CD14-positive monocyte (primary cell): Measurements from ENCODE around the gene NAT16. TPM values are rescaled to one million over a fixed set of nuclear protein-coding genes. Genes with fewer than 3 reads are reported as not detected.

Source experiments
- DNase-seq, 3 donors: peaks; one replicate each; pipeline ENCODE4 v3.0.0-alpha.2; 2011 to 2022
- H2AFZ ChIP-seq: 2 replicates; pipeline ENCODE4 v1.6.0; 2012; ENCODE audit warnings: mild to moderate bottlenecking, low read depth, low read length, inconsistent platforms; ENCODE audit not compliant: insufficient read depth, poor library complexity, severe bottlenecking
- H3K27ac ChIP-seq, 2 donors: 1 replicate in 1 of 2; 2 replicates in 1 of 2; pipeline ENCODE4 v1.5.1; 2012 to 2013; ENCODE audit warnings: low read length in 2 of 2, control low read depth in 1 of 2, inconsistent platforms in 1 of 2, low read depth in 1 of 2, mild to moderate bottlenecking in 1 of 2
- H3K27me3 ChIP-seq, 2 donors: one replicate each; pipeline versions ENCODE4 v1.6.0 to v1.6.1; 2011 to 2013; ENCODE audit warnings: low read length in 2 of 2; ENCODE audit not compliant: control insufficient read depth in 2 of 2, insufficient read depth in 2 of 2
- H3K36me3 ChIP-seq, 2 donors: replicated peaks in 1 of 2; 1 replicate in 1 of 2; 2 replicates in 1 of 2; pipeline versions ENCODE4 v1.5.1 to v1.6.1; 2012 to 2013; ENCODE audit warnings: low read length in 2 of 2, control low read depth in 1 of 2, inconsistent platforms in 1 of 2, mild to moderate bottlenecking in 1 of 2; ENCODE audit not compliant: insufficient read depth in 2 of 2, control insufficient read depth in 1 of 2
- H3K4me1 ChIP-seq, 2 donors: 1 replicate in 1 of 2; 2 replicates in 1 of 2; pipeline versions ENCODE4 v1.5.1 to v1.6.1; 2012 to 2013; ENCODE audit warnings: low read length in 2 of 2, control low read depth in 1 of 2, inconsistent platforms in 1 of 2, mild to moderate bottlenecking in 1 of 2, moderate library complexity in 1 of 2; ENCODE audit not compliant: insufficient read depth in 2 of 2, control insufficient read depth in 1 of 2
- H3K4me2 ChIP-seq: replicated peaks from 2 replicates; pipeline ENCODE3; 2012; ENCODE audit warnings: low read length, moderate library complexity, mild to moderate bottlenecking; ENCODE audit not compliant: poor library complexity, severe bottlenecking; ENCODE audit errors: extremely low read depth
- H3K4me3 ChIP-seq, 3 experiments: fragments of 200-600 bp in 1 of 3; sonication (generic) in 1 of 3; replicated peaks in 1 of 3; 1 replicate in 2 of 3; 2 replicates in 1 of 3; pipeline ENCODE4 v1.5.1; 2011 to 2013; ENCODE audit warnings: low read length in 3 of 3, mild to moderate bottlenecking in 3 of 3, control low read depth in 2 of 3, low read depth in 2 of 3, inconsistent platforms in 1 of 3, moderate library complexity in 1 of 3
- H3K79me2 ChIP-seq: 2 replicates; pipeline ENCODE4 v1.6.0; 2012; ENCODE audit warnings: mild to moderate bottlenecking, control low read depth, inconsistent platforms, low read length, moderate library complexity; ENCODE audit not compliant: insufficient read depth
- H3K9ac ChIP-seq: 2 replicates; pipeline ENCODE4 v1.6.0; 2017; ENCODE audit warnings: low read length, mild to moderate bottlenecking; ENCODE audit not compliant: insufficient read depth, poor library complexity, severe bottlenecking
- H3K9me3 ChIP-seq, 2 donors: replicated peaks in 1 of 2; 1 replicate in 1 of 2; 2 replicates in 1 of 2; pipeline versions ENCODE4 v1.5.1 to v1.6.1; 2012 to 2013; ENCODE audit warnings: low read length in 2 of 2, control low read depth in 1 of 2; ENCODE audit not compliant: control insufficient read depth in 1 of 2, insufficient read depth in 1 of 2
- H4K20me1 ChIP-seq: 2 replicates; pipeline ENCODE4 v1.6.0; 2012; ENCODE audit warnings: mild to moderate bottlenecking, low read length, control low read depth, moderate library complexity; ENCODE audit not compliant: insufficient read depth
- H3K27ac Mint-ChIP-seq, 7 donors: one replicate each; pipeline ENCODE4 v1.8.0; 2020; ENCODE audit warnings: mild to moderate bottlenecking in 7 of 7, mixed read lengths in 7 of 7, moderate library complexity in 6 of 7, inconsistent platforms in 2 of 7
- H3K27me3 Mint-ChIP-seq, 3 donors: one replicate each; pipeline ENCODE4 v1.8.0; 2021 to 2022; ENCODE audit warnings: low read depth in 3 of 3, mild to moderate bottlenecking in 3 of 3, mixed read lengths in 3 of 3, moderate library complexity in 3 of 3, inconsistent platforms in 1 of 3
- H3K36me3 Mint-ChIP-seq, 2 donors: one replicate each; pipeline ENCODE4 v1.8.0; 2020; ENCODE audit warnings: mixed read lengths in 2 of 2, inconsistent platforms in 1 of 2, mild to moderate bottlenecking in 1 of 2
- H3K4me1 Mint-ChIP-seq: one replicate; pipeline ENCODE4 v1.8.0; 2020; ENCODE audit warnings: mild to moderate bottlenecking, mixed read lengths
- H3K4me3 Mint-ChIP-seq, 2 donors: one replicate each; pipeline ENCODE4 v1.8.0; 2020; ENCODE audit warnings: mild to moderate bottlenecking in 2 of 2, mixed read lengths in 2 of 2, moderate library complexity in 1 of 2
- H3K9me3 Mint-ChIP-seq, 7 donors: one replicate each; pipeline ENCODE4 v1.8.0; 2020 to 2022; ENCODE audit warnings: mixed read lengths in 7 of 7, mild to moderate bottlenecking in 6 of 7, moderate library complexity in 6 of 7, inconsistent platforms in 2 of 7
- CTCF ChIP-seq: fragments of 200-600 bp; IDR thresholded peaks from one replicate; pipeline ENCODE4 v1.8.0; 2022; ENCODE audit warnings: antibody characterized with exemption, mild to moderate bottlenecking
- whole genome bisulfite sequencing: methylation state at CpG from one replicate; pipeline ENCODE4 v1.1.5; 2013; ENCODE audit warnings: missing lambda C conversion rate; ENCODE audit not compliant: insufficient coverage; 5-methylcytosine and 5-hydroxymethylcytosine counted together
- intact Hi-C, 2 donors: fragments of 100-400 bp; cut with micrococcal nuclease; formaldehyde crosslinking; loops; one replicate each; pipeline versions ENCODE4 v1.15.0 to v1.15.1; 2023
- polyA plus RNA-seq, 3 donors: library from polyadenylated mRNA; depleted of rRNA in 1 of 3; unstranded in 2 of 3; stranded (reverse) in 1 of 3; fragments of 300-500 nt in 2 of 3; fragments of >200 nt in 1 of 3; fragmentation: Illumina TruSeq in 2 of 3; gene quantifications; 1 replicate in 2 of 3; 2 replicates in 1 of 3; pipeline ENCODE4 v1.2.3, GENCODE V29; 2012 to 2021

Gene NAT16
- polyA plus RNA-seq, 3 donors, result not detected

DNA sequence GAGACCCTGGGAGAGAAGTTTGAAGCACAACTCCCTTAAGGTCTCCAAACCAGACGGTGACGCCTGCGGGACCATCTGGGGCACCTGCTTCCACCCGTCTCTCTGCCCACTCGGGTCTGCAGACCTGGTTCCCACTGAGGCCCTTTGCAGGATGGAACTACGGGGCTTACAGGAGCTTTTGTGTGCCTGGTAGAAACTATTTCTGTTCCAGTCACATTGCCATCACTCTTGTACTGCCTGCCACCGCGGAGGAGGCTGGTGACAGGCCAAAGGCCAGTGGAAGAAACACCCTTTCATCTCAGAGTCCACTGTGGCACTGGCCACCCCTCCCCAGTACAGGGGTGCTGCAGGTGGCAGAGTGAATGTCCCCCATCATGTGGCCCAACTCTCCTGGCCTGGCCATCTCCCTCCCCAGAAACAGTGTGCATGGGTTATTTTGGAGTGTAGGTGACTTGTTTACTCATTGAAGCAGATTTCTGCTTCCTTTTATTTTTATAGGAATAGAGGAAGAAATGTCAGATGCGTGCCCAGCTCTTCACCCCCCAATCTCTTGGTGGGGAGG is 42.4 kb downstream of the NAT16 start:
- TF ChIP-seq CTCF, result no peak
- Histone ChIP-seq H3K27ac (peak overlapping the region; percentile 71 to 96), H3K4me1 (peaks cover 28 to 42% of the 10 kb centered on the region in 2 donors), H3K79me2 (no peaks in the 10 kb centered on the region), H3K4me2 (peak overlapping the region; percentile 50), H4K20me1 (no peaks in the 10 kb centered on the region), H3K36me3 (no peaks in the 10 kb centered on the region), H3K9me3 (no peaks in the 10 kb centered on the region), H3K4me3 (peak overlapping the region in 1 of 3 experiments; percentile 44), H3K9ac (peak overlapping the region; percentile 78), H2AFZ (peak overlapping the region; percentile 37), H3K27me3 (peaks cover 0 to 4% of the 10 kb centered on the region in 2 donors)
- DNase-seq, result no peak
- intact Hi-C loops, result loop anchor here (5.0 kb wide), 1 partner anchor 35 kb away; no protein-coding TSS in a partner anchor
- Mint-ChIP-seq H3K4me3 (peak overlapping the region; percentile 51 to 83), H3K9me3 (peaks cover 0 to 5% (median 0%) of the 10 kb centered on the region in 7 donors), H3K27ac (peak overlapping the region; percentile 90 to 97 (median 93)), H3K27me3 (peaks cover 13 to 35% (median 31%) of the 10 kb centered on the region in 3 donors), H3K36me3 (peaks cover 0 to 2% of the 10 kb centered on the region in 2 donors), H3K4me1 (peaks cover 50% of the 10 kb centered on the region)
- WGBS, result 83% methylated on average over 8 of the region's 9 CpGs

DNA sequence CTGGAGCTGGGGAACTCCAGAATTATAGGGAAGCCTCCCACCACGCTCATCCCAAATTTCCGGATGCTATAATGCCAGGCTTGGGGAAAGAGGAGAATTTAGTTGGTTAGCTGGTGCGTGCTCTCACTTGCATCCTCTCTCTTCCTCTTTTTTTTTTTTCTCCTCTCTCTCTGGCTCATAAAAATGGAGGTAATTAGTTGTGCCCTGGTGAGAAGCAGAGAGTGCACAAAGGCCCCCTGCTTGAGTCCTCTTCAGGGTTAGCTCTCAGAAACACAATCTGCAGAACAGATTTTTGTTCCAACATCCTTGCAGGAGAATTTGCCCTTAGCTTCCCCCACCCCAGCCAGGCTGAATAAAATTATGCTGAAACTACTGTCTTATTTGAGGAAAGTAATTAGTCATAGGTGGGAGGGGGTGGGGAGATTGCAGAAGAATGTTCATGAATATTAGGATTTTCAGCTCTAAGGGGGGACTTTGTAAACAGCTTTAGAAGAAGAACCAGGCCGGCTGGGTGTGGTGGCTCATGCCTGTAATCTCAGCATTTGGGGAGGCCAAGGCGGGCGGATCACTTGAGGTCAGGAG is 45.6 kb downstream of the NAT16 start:
- H3K79me2 ChIP-seq, result no peaks in the 10 kb centered on the region
- H2AFZ ChIP-seq, result no peak overlapping the region
- peaks cover 44% of the 10 kb centered on the region for H3K4me1 Mint-ChIP-seq
- peaks cover 0 to 4% of the 10 kb centered on the region in 2 donors for H3K27me3 ChIP-seq
- peak overlapping the region in 1 of 2 donors; percentile 42 for H3K4me3 Mint-ChIP-seq
- peaks cover 0 to 5% (median 0%) of the 10 kb centered on the region in 7 donors for H3K9me3 Mint-ChIP-seq
- intact Hi-C loops, result no loop called here
- no peaks in the 10 kb centered on the region for H3K36me3 ChIP-seq
- H3K36me3 Mint-ChIP-seq, result peaks cover 0 to 2% of the 10 kb centered on the region in 2 donors
- peak; percentile 54 to 67 (median 63) for DNase-seq
- no CpG with 5 or more reads among the region's 6 CpGs for WGBS
- H3K4me3 ChIP-seq, result no peak overlapping the region
- H4K20me1 ChIP-seq, result no peaks in the 10 kb centered on the region
- peak overlapping the region in 1 of 2 donors; percentile 46 for H3K27ac ChIP-seq
- H3K9ac ChIP-seq, result no peak overlapping the region
- no peaks in the 10 kb centered on the region for H3K9me3 ChIP-seq
- peaks cover 28 to 42% of the 10 kb centered on the region in 2 donors for H3K4me1 ChIP-seq
- peaks cover 15 to 51% (median 39%) of the 10 kb centered on the region in 3 donors for H3K27me3 Mint-ChIP-seq
- H3K27ac Mint-ChIP-seq, result peak overlapping the region; percentile 58 to 92 (median 74)
- H3K4me2 ChIP-seq, result no peak overlapping the region
- TF ChIP-seq CTCF, result no peak
